Activated naive CD4-positive, alpha-beta T cell treated with anti-CD3 and anti-CD28 coated beads, Interleukin-2, amount 10 ng/mL, durations not matched to agents 7 days and 5 days (primary cell): Measurements from ENCODE around the gene RASL11B.
"Not testable (repeated sequence)": the region's sequence is repeated elsewhere in the genome, so short reads cannot be mapped to it uniquely, and the experiment has no call there.

Experiments
- CTCF ChIA-PET: fragments of 350-600 bp; sonication (Branson Sonifier 250); formaldehyde crosslinking; loops from one replicate; lab custom pipeline; 2021; ENCODE audit warnings: antibody characterized with exemption; lab: Charles Lee
- DNase-seq: peaks from one replicate; pipeline ENCODE4 v3.0.0-alpha.2; 2020
- H3K27ac Mint-ChIP-seq: one replicate; pipeline ENCODE4 v1.8.0; 2021; ENCODE audit warnings: mild to moderate bottlenecking, moderate library complexity, mixed read lengths
- H3K27me3 Mint-ChIP-seq: one replicate; pipeline ENCODE4 v1.8.0; 2021; ENCODE audit warnings: mild to moderate bottlenecking, mixed read lengths
- H3K36me3 Mint-ChIP-seq: one replicate; pipeline ENCODE4 v1.8.0; 2021; ENCODE audit warnings: mixed read lengths
- H3K4me1 Mint-ChIP-seq: one replicate; pipeline ENCODE4 v1.8.0; 2021; ENCODE audit warnings: mixed read lengths
- H3K4me3 Mint-ChIP-seq: one replicate; pipeline ENCODE4 v1.8.0; 2021; ENCODE audit warnings: mild to moderate bottlenecking, moderate library complexity, mixed read lengths
- H3K9me3 Mint-ChIP-seq: one replicate; pipeline ENCODE4 v1.8.0; 2021; ENCODE audit warnings: mixed read lengths

Gene RASL11B, protein sequence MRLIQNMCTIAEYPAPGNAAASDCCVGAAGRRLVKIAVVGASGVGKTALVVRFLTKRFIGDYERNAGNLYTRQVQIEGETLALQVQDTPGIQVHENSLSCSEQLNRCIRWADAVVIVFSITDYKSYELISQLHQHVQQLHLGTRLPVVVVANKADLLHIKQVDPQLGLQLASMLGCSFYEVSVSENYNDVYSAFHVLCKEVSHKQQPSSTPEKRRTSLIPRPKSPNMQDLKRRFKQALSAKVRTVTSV

DNA sequence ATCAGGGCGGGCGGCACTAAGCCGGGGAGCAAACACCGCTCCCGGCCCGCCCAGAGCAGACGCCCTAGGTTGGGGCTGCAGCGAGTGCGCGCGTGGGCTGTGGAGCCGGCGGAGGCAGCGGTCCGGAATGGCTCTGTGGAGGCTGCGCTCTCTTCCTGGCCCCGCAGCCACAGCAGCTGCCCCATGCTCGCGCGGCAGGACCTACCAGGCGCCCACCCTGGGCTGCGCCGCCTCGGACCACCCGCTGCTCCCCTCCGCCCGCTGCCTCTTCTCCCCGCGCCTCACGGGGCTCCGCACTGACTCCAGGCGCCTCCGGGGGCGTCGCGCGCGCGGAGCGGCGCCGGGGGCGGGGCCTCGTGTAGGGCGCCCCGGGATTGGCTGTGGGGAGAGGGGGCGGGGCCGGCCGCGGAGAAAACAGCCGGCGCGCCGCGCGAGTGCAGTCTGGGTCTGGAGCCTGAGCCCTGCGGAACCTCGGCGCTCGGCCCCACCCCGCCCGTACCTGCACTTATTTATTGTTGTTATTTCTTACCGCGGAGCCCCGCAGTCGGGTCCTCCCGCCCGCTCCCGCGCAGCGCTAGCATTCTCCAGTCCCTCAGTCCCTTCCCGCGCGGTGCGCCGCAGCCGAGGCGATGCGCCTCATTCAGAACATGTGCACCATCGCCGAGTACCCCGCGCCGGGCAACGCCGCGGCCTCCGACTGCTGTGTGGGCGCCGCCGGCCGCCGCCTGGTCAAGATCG is at the start of gene RASL11B:
TSS of gene RASL11B (plus strand) at position 439 of the 738 bp plus-strand sequence. CDS start at position 630, 191 bp downstream.
- Mint-ChIP-seq H3K27ac (no peak within 1 kb of the TSS), H3K36me3 (no peaks in the 10 kb centered on the region), H3K4me3 (peak within 1 kb of the TSS; percentile 72), H3K27me3 (peaks cover 48% of the 10 kb centered on the region), H3K9me3 (peaks cover 2% of the 10 kb centered on the region), H3K4me1 (peaks cover 11% of the 10 kb centered on the region)
- DNase-seq, result peak; percentile 87
- CTCF ChIA-PET, result interaction anchor here (1.0 to 1.1 kb wide), 2 partner anchors 39 to 120 kb away, joined by 3 read pairs; no protein-coding TSS in a partner anchor

DNA sequence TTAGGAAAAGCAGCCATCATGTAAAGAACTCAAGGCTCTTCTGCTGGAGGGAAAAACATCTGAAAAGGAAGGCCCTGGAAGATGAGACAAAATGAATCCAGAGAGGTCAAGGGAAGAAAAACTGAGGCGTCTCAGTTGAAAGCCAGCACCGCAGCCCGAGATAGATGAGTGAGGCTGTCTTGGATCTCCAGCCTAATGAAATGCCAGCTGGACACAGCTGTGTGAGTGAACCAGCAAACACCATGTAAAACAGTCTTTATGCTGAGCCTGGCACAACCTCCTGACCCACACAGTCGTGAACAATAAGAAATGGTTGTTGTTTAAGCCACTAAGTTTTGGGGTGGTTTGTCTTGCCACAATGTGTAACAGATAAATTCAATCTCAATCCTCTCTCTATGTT is 48.6 kb upstream of the RASL11B start:
- H3K27ac Mint-ChIP-seq, result no peak overlapping the region
- no peaks in the 10 kb centered on the region for H3K4me1 Mint-ChIP-seq
- CTCF ChIA-PET, result no interaction called here
- H3K9me3 Mint-ChIP-seq, result peaks cover 1% of the 10 kb centered on the region
- H3K27me3 Mint-ChIP-seq, result no peaks in the 10 kb centered on the region
- no peak for DNase-seq
- H3K36me3 Mint-ChIP-seq, result no peaks in the 10 kb centered on the region
- no peak overlapping the region for H3K4me3 Mint-ChIP-seq

GRCh38 chr4:52822583-52822971 is 39.5 kb upstream of the RASL11B start:
- H3K9me3 Mint-ChIP-seq, result peaks cover 8% of the 10 kb centered on the region
- no peaks in the 10 kb centered on the region for H3K36me3 Mint-ChIP-seq
- no peak overlapping the region for H3K4me3 Mint-ChIP-seq
- H3K27me3 Mint-ChIP-seq, result no peaks in the 10 kb centered on the region
- H3K4me1 Mint-ChIP-seq, result peaks cover 36% of the 10 kb centered on the region
- no peak overlapping the region for H3K27ac Mint-ChIP-seq
- no peak for DNase-seq
- CTCF ChIA-PET, result interaction anchor here (1.3 kb wide), 1 partner anchor 39 kb away, joined by 3 read pairs; no protein-coding TSS in a partner anchor

- no peak for DNase-seq
- no peaks in the 10 kb centered on the region for H3K36me3 Mint-ChIP-seq
- peaks cover 8% of the 10 kb centered on the region for H3K9me3 Mint-ChIP-seq
- no peaks in the 10 kb centered on the region for H3K27me3 Mint-ChIP-seq
- no peak overlapping the region for H3K27ac Mint-ChIP-seq
- H3K4me3 Mint-ChIP-seq, result no peak overlapping the region
- CTCF ChIA-PET, result interaction anchor here (0.6 to 1.3 kb wide), 2 partner anchors 38 to 97 kb away, joined by 3 read pairs; no protein-coding TSS in a partner anchor
- peaks cover 36% of the 10 kb centered on the region for H3K4me1 Mint-ChIP-seq
Measured at GRCh38 chr4:52822972-52823701, 39.0 kb upstream of the RASL11B start.

GRCh38 chr4:52823702-52824092 is 38.4 kb upstream of the RASL11B start:
- CTCF ChIA-PET, result interaction anchor here (0.6 to 1.3 kb wide), 2 partner anchors 38 to 98 kb away, joined by 3 read pairs; no protein-coding TSS in a partner anchor
- Mint-ChIP-seq H3K9me3 (peaks cover 8% of the 10 kb centered on the region), H3K4me3 (no peak overlapping the region), H3K27ac (no peak overlapping the region), H3K36me3 (no peaks in the 10 kb centered on the region), H3K27me3 (no peaks in the 10 kb centered on the region), H3K4me1 (peaks cover 36% of the 10 kb centered on the region)
- no peak for DNase-seq

DNA sequence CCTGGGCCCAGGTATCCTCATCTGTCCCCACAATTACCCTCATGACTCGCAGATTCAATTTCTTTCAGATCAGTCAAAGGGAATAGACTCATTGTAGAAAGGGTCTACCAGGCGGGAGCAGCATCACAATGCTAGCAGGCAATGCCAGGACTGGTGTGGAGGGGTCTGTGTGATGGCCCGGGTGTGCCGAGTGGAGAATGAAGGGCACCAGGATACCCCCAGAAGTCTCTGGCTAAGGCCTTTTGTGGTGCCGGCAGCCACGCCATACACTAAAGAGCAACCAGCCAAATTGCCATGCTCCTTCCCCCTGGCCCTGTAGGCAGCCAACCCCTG is 37.9 kb upstream of the RASL11B start:
- DNase-seq, result no peak
- H3K9me3 Mint-ChIP-seq, result peaks cover 8% of the 10 kb centered on the region
- CTCF ChIA-PET, result no interaction called here
- no peaks in the 10 kb centered on the region for H3K36me3 Mint-ChIP-seq
- H3K4me1 Mint-ChIP-seq, result peaks cover 36% of the 10 kb centered on the region
- H3K4me3 Mint-ChIP-seq, result no peak overlapping the region
- H3K27ac Mint-ChIP-seq, result no peak overlapping the region
- no peaks in the 10 kb centered on the region for H3K27me3 Mint-ChIP-seq

DNA sequence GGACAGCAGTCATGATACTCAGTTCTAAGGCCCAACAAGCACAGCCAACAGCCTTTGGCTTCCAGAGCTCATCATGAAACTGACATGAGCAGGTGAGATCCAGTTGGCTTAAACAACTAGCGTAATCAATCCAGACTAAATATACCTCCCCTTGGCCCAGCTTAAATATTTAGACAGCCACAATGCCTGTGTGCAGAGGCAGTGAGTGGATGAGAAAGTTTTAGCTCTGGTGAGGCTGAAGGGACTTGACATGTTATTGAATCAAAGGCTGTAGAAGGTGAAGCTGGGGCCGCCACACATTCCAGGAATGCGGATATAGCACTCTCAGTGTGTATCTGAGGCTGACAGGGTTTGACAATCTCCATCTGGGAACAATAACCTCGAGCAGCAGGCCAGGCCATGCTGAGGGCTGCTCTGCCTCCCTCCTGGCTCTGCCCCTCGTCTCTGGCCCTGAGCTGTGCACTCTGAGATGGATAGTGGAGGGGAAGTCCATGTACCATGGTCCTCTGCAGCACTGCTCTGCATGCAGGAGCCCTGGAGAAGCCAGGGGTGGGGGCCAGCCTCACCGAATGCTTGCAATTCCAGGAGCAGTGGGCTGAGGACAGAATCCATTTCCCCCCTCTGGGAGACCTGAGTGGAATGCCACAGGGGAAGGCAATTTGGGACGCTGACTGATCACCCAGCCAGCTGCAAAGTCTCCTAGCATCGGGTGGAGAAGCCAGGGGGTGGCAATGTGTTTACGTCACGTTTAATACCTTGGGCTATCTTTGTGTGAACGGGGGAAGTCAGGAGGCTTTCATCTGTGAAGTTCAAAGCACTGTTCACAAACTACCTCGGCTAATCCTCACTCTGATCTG is 37.3 kb upstream of the RASL11B start:
- no peak overlapping the region for H3K4me3 Mint-ChIP-seq
- H3K4me1 Mint-ChIP-seq, result peaks cover 36% of the 10 kb centered on the region
- no peak overlapping the region for H3K27ac Mint-ChIP-seq
- no peak for DNase-seq
- CTCF ChIA-PET, result interaction anchor here (1.3 kb wide), 1 partner anchor 87 kb away, joined by 5 read pairs; no protein-coding TSS in a partner anchor
- peaks cover 8% of the 10 kb centered on the region for H3K9me3 Mint-ChIP-seq
- H3K36me3 Mint-ChIP-seq, result no peaks in the 10 kb centered on the region
- H3K27me3 Mint-ChIP-seq, result no peaks in the 10 kb centered on the region

DNA sequence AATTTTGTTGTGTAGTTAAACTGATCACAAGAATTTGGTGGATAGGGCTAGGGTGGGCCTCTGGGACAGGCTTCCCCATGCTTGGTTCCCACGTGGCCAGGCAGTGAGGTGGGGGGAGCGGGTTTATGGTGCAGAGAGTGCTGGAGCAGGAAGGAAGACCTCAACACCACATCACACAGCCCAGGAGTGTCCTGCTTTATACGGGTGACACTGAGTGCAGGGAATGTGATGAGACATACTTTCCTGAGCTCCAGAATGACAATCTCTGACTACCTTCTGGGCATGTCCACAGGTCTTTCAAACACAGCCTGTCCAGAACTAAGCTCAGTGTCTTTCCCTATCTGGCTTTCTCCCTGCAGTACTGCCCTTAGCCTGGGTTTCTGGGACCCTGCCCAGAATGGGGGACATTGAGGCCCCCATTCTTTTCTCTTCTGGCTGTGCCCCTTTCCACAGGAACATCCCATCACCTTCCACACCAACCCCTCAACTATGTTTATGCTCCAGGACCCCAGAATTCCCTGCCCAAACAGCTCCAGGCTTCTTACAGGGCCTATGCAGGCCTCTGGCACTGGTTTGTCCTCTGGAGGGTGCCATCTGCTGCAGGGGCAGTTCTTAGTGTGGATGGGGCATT is 36.5 kb upstream of the RASL11B start:
- H3K27me3 Mint-ChIP-seq, result no peaks in the 10 kb centered on the region
- peaks cover 36% of the 10 kb centered on the region for H3K4me1 Mint-ChIP-seq
- no peak overlapping the region for H3K27ac Mint-ChIP-seq
- no peaks in the 10 kb centered on the region for H3K36me3 Mint-ChIP-seq
- CTCF ChIA-PET, result interaction anchor here (1.3 kb wide), 1 partner anchor 86 kb away, joined by 5 read pairs; no protein-coding TSS in a partner anchor
- no peak for DNase-seq
- no peak overlapping the region for H3K4me3 Mint-ChIP-seq
- H3K9me3 Mint-ChIP-seq, result peaks cover 8% of the 10 kb centered on the region

- H3K36me3 Mint-ChIP-seq, result no peaks in the 10 kb centered on the region
- H3K27ac Mint-ChIP-seq, result no peak overlapping the region
- H3K4me1 Mint-ChIP-seq, result no peaks in the 10 kb centered on the region
- peaks cover 16% of the 10 kb centered on the region for H3K27me3 Mint-ChIP-seq
- CTCF ChIA-PET, result no interaction called here
- no peak for DNase-seq
- H3K4me3 Mint-ChIP-seq, result no peak overlapping the region
- H3K9me3 Mint-ChIP-seq, result no peaks in the 10 kb centered on the region
Measured at GRCh38 chr4:52833941-52834525, 28.1 kb upstream of the RASL11B start.

DNA sequence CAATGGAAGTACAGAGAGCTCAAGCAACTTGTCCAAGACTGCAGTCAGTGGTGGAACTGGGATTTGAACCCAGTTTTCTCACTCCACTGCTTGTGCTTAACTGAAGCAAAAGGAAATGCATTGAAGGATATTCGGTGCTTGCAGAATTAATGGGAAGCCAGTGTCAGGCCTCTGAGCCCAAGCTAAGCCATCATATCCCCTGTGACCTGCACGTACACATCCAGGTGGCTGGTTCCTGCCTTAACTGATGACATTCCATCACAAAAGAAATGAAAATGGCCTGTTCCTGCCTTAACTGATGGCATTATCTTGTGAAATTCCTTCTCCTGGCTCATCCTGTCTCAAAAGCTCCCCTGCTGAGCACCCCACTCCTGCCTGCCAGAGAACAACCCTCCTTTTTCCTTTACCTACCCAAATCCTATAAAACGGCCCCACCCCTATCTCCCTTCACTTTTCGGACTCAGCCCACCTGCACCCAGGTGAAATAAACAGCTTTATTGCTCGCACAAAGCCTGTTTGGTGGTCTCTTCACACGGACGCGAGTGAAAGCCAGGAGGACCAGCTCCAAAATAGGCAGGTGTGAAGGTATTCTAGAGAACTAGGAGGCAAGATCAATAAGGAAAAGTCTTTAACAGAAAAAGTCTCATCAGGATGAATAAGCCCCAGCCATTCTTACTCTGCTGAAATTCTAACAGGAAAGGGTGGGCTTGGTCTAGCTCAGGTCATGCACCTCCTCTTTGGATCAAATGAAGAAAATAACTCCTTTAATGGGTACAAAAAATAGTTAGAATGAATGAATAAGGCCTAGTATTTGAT is 27.3 kb upstream of the RASL11B start:
- H3K9me3 Mint-ChIP-seq, H3K4me3 Mint-ChIP-seq, H3K36me3 Mint-ChIP-seq, H3K27ac Mint-ChIP-seq, DNase-seq, CTCF ChIA-PET, H3K4me1 Mint-ChIP-seq: not testable (repeated sequence)
- H3K27me3 Mint-ChIP-seq, result peaks cover 16% of the 10 kb centered on the region

DNA sequence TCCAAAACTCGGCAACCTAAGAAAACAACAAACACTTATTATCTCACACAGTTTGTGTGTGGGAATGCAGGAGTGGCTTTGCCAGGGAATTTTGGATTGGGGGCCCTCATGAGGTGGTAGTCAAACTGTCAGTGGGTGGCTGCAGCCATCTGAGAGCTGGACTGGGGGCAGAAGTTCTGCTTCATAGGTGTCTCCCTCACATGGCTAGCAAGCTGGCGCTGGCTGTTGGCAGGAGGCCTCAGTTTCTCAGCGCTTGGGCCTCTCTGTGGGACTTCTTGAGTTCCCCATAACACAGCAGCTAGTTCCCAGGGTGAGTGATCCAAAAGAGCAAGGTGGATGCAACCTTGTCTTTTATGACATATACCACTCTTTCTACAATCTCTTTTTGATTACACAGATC is 26.0 kb upstream of the RASL11B start:
- no peak overlapping the region for H3K4me3 Mint-ChIP-seq
- CTCF ChIA-PET, result no interaction called here
- H3K36me3 Mint-ChIP-seq, result no peaks in the 10 kb centered on the region
- no peaks in the 10 kb centered on the region for H3K9me3 Mint-ChIP-seq
- no peaks in the 10 kb centered on the region for H3K4me1 Mint-ChIP-seq
- DNase-seq, result no peak
- peaks cover 19% of the 10 kb centered on the region for H3K27me3 Mint-ChIP-seq
- H3K27ac Mint-ChIP-seq, result no peak overlapping the region

GRCh38 chr4:52836678-52837077 is 25.4 kb upstream of the RASL11B start:
- CTCF ChIA-PET, result no interaction called here
- Mint-ChIP-seq H3K27me3 (peaks cover 19% of the 10 kb centered on the region), H3K9me3 (no peaks in the 10 kb centered on the region), H3K36me3 (no peaks in the 10 kb centered on the region), H3K27ac (no peak overlapping the region), H3K4me3 (no peak overlapping the region), H3K4me1 (no peaks in the 10 kb centered on the region)
- no peak for DNase-seq
